CD8-positive, alpha-beta memory T cell (primary cell): Measurements from ENCODE around the gene PPFIA2. TPM values are rescaled to one million over a fixed set of nuclear protein-coding genes. Genes with fewer than 3 reads are reported as not detected.

Experiments used
- CTCF ChIA-PET: fragments of 350-600 bp; sonication (Branson Sonifier 250); formaldehyde crosslinking; loops from one replicate; lab custom pipeline; 2021; ENCODE audit warnings: antibody characterized with exemption; lab: Charles Lee
- POLR2A ChIA-PET: fragments of 350-600 bp; sonication (Branson Sonifier 250); formaldehyde crosslinking; loops from one replicate; lab custom pipeline; 2021; ENCODE audit warnings: antibody characterized with exemption; lab: Charles Lee
- DNase-seq, 5 donors: peaks; one replicate each; pipeline versions ENCODE4 v3.0.0 to v3.0.0-alpha.2; 2020 to 2022; ENCODE audit warnings: mixed read lengths in 1 of 5
- H3K27ac ChIP-seq: one replicate; pipeline ENCODE4 v1.7.0; 2013; ENCODE audit warnings: low read depth, mild to moderate bottlenecking, low read length, moderate library complexity
- H3K27me3 ChIP-seq: 2 replicates; pipeline ENCODE4 v1.7.0; 2013; ENCODE audit warnings: low read length, mild to moderate bottlenecking; ENCODE audit not compliant: insufficient read depth, poor library complexity, severe bottlenecking
- H3K36me3 ChIP-seq: 2 replicates; pipeline ENCODE4 v1.7.0; 2013; ENCODE audit warnings: mild to moderate bottlenecking, low read length, moderate library complexity; ENCODE audit not compliant: insufficient read depth
- H3K4me1 ChIP-seq: 2 replicates; pipeline ENCODE4 v1.7.0; 2013; ENCODE audit warnings: mild to moderate bottlenecking, low read length, moderate library complexity; ENCODE audit not compliant: insufficient read depth
- H3K4me3 ChIP-seq: 2 replicates; pipeline ENCODE4 v1.7.0; 2013; ENCODE audit warnings: mild to moderate bottlenecking, low read length
- H3K9me3 ChIP-seq: 2 replicates; pipeline ENCODE4 v1.7.0; 2013; ENCODE audit warnings: mild to moderate bottlenecking, low read length
- H3K27ac Mint-ChIP-seq, 8 donors: one replicate each; pipeline ENCODE4 v1.8.0; 2020 to 2021; ENCODE audit warnings: mixed read lengths in 8 of 8, mild to moderate bottlenecking in 6 of 8, inconsistent platforms in 3 of 8, moderate library complexity in 3 of 8
- H3K27me3 Mint-ChIP-seq, 2 donors: one replicate each; pipeline ENCODE4 v1.8.0; 2020 to 2021; ENCODE audit warnings: mixed read lengths in 2 of 2, mild to moderate bottlenecking in 1 of 2, moderate library complexity in 1 of 2
- H3K36me3 Mint-ChIP-seq, 3 donors: one replicate each; pipeline ENCODE4 v1.8.0; 2020 to 2021; ENCODE audit warnings: mixed read lengths in 3 of 3, inconsistent platforms in 1 of 3, mild to moderate bottlenecking in 1 of 3
- H3K4me1 Mint-ChIP-seq, 3 donors: one replicate each; pipeline ENCODE4 v1.8.0; 2020 to 2021; ENCODE audit warnings: mixed read lengths in 3 of 3, inconsistent platforms in 1 of 3, mild to moderate bottlenecking in 1 of 3
- H3K4me3 Mint-ChIP-seq, 7 donors: one replicate each; pipeline ENCODE4 v1.8.0; 2020 to 2021; ENCODE audit warnings: mixed read lengths in 7 of 7, mild to moderate bottlenecking in 6 of 7, moderate library complexity in 4 of 7, inconsistent platforms in 2 of 7
- H3K9me3 Mint-ChIP-seq, 5 donors: one replicate each; pipeline ENCODE4 v1.8.0; 2020 to 2022; ENCODE audit warnings: mixed read lengths in 5 of 5, mild to moderate bottlenecking in 3 of 5, moderate library complexity in 2 of 5, inconsistent platforms in 1 of 5
- polyA plus RNA-seq: library from polyadenylated mRNA; unstranded; fragments of 300-500 nt; fragmentation: Illumina TruSeq; gene quantifications from one replicate; pipeline ENCODE4 v1.2.3, GENCODE V29; 2021
- total RNA-seq, 2 experiments: library from RNA; stranded (reverse); gene quantifications; one replicate each; pipeline ENCODE4 v1.2.3, GENCODE V29; 2021

The PPFIA2 gene
- total and polyA plus RNA-seq, 3 experiments from 2014 or later = not detected

DNA sequence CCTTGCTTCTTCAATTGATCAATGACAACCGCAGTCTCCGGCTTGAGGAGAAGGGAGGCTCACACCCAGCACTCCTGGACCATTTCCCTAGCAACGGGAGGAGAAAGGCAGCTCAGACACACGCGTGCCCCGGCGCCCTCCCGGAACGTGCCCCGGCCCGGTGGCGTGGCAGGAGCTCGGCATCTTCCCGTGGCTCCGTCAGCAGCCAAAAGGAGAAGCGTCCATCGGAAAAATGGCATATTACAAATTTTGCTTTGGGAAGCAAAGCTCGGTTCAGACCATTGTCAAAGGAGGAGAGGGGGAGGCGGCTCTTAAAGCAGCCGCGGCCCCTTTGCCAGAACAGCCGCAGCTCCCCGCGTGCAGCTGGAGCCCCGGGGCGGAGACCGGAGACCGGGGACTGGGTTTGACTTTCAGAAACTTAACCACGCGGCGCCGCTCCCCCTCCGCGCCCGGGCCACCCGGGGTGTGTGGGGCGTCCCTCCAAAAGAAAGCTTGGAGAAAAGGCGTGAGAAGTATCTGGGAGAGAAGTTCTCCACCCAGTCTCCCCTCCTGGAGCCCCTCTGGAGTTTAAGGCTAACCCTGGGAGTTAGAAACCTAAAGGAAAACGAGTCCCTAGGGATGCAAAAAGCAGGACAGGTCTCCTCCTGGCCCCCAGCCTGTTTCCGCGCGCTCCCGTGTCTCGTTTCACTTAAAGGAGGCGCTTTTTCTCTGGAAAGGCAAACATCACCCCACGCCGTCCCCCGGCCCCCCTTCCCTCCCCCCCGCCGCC is 545 bp downstream of the PPFIA2 start:
- no peak overlapping the region for H3K4me3 ChIP-seq
- H3K9me3 ChIP-seq = no peaks in the 10 kb centered on the region
- peaks cover 14 to 24% of the 10 kb centered on the region in 2 donors for H3K27me3 Mint-ChIP-seq
- peak in 1 of 5 donors; percentile 13 for DNase-seq
- H3K4me1 Mint-ChIP-seq = peaks cover 8 to 13% (median 13%) of the 10 kb centered on the region in 3 donors
- no peaks in the 10 kb centered on the region for H3K4me1 ChIP-seq
- peaks cover 0 to 4% (median 0%) of the 10 kb centered on the region in 5 donors for H3K9me3 Mint-ChIP-seq
- no peak overlapping the region for H3K27ac ChIP-seq
- peaks cover 8% of the 10 kb centered on the region for H3K27me3 ChIP-seq
- peak overlapping the region; percentile 57 to 85 (median 67) for H3K4me3 Mint-ChIP-seq
- ChIA-PET CTCF (no interaction called here), POLR2A (no interaction called here)
- H3K36me3 ChIP-seq = no peaks in the 10 kb centered on the region
- no peak overlapping the region for H3K27ac Mint-ChIP-seq
- peaks cover 0 to 1% (median 0%) of the 10 kb centered on the region in 3 donors for H3K36me3 Mint-ChIP-seq

DNA sequence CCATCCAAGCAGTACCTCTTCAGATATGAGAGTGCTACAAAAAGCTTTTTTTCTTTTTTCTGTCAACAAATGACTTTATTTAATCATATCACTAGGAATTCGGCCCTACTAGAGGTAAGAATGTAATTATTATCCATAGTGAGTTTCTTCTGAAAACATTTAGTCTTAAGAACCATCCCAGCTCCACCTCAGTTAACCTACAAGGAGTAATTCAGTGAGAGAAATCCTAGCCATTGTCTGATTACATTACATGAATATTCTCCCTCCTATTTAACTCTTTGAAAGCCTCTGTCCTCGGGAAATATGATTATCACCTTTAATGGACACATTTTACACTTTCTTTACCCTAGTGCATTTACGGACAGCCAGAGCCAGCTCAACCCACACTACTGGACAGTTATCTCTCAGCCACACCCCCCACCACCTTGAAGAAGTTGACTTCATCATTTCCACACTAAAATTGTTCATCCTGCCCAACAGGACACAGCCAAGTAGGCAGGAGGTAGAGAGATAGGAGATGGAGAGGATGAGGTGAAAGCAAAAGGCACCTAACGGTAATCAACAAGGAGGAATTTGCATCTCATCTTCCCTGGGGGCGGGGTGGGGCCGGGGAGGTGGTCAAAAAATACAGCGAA is 1.3 kb downstream of the PPFIA2 start:
- Histone ChIP-seq H3K4me3 (no peak overlapping the region), H3K27ac (no peak overlapping the region), H3K36me3 (no peaks in the 10 kb centered on the region), H3K9me3 (no peaks in the 10 kb centered on the region), H3K4me1 (no peaks in the 10 kb centered on the region), H3K27me3 (peaks cover 8% of the 10 kb centered on the region)
- Mint-ChIP-seq H3K27ac (peak overlapping the region in 1 of 8 donors; percentile 70), H3K4me1 (peaks cover 8 to 13% (median 13%) of the 10 kb centered on the region in 3 donors), H3K9me3 (peaks cover 0 to 4% (median 0%) of the 10 kb centered on the region in 5 donors), H3K27me3 (peaks cover 14 to 24% of the 10 kb centered on the region in 2 donors), H3K4me3 (peak overlapping the region; percentile 6 to 85 (median 67)), H3K36me3 (peaks cover 0 to 1% (median 0%) of the 10 kb centered on the region in 3 donors)
- CTCF ChIA-PET = no interaction called here
- DNase-seq = no peak
- POLR2A ChIA-PET = no interaction called here

DNA sequence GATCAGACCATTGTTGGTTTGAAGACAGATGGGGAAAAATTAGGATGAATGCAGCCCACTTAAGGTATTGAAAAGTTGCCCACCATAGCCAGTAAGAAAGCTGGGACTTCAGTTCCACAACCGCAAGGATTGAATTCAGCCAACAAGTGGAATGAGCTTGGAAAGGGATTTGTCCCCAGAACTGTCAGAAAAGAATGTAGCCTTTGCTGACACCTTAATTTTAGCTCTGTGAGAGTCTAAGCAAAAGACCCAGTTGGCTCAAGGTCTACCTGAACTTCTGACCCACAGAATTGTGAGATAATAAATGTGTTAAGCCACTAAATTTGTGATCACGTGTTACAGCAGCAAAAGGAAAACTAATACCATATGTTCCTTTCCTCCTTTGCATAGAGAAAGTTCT is 29.4 kb downstream of the PPFIA2 start:
- peak overlapping the region in 1 of 8 donors; percentile 42 for H3K27ac Mint-ChIP-seq
- Histone ChIP-seq H3K4me1 (no peaks in the 10 kb centered on the region), H3K9me3 (no peaks in the 10 kb centered on the region), H3K27me3 (peaks cover 3% of the 10 kb centered on the region), H3K27ac (no peak overlapping the region), H3K36me3 (no peaks in the 10 kb centered on the region), H3K4me3 (no peak overlapping the region)
- H3K4me1 Mint-ChIP-seq = no peaks in the 10 kb centered on the region
- H3K27me3 Mint-ChIP-seq = peaks cover 0 to 2% of the 10 kb centered on the region in 2 donors
- DNase-seq = no peak
- H3K9me3 Mint-ChIP-seq = peaks cover 0 to 11% (median 0%) of the 10 kb centered on the region in 5 donors
- H3K4me3 Mint-ChIP-seq = no peak overlapping the region
- POLR2A ChIA-PET = no interaction called here
- no peaks in the 10 kb centered on the region for H3K36me3 Mint-ChIP-seq
- CTCF ChIA-PET = no interaction called here

DNA sequence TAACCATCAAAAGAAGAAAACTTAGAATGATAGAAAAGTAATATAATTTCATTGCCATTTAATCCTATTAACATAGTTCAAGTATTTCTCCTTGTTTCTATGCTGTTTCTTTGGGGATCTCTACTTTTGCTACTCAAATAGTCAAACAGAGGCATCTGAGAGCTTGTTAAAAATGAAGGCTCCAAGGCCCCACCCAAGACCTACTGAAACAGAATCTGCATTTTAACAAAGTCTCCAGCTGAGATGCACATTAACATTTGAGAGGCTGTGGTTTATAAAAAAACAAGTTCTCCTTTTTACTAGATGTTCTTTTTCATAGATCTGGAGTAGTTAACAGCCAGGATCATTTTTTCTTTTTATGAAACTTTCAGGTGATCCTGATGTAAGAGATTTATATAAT is 31.8 kb downstream of the PPFIA2 start:
- no peaks in the 10 kb centered on the region for H3K36me3 ChIP-seq
- H3K4me3 ChIP-seq = no peak overlapping the region
- Mint-ChIP-seq H3K9me3 (peaks cover 0 to 11% (median 0%) of the 10 kb centered on the region in 5 donors), H3K4me1 (no peaks in the 10 kb centered on the region), H3K4me3 (no peak overlapping the region), H3K27me3 (peaks cover 0 to under 1% of the 10 kb centered on the region in 2 donors), H3K27ac (no peak overlapping the region), H3K36me3 (no peaks in the 10 kb centered on the region)
- no peak overlapping the region for H3K27ac ChIP-seq
- ChIA-PET CTCF (no interaction called here), POLR2A (no interaction called here)
- H3K4me1 ChIP-seq = no peaks in the 10 kb centered on the region
- H3K27me3 ChIP-seq = peaks cover 3% of the 10 kb centered on the region
- no peak for DNase-seq
- H3K9me3 ChIP-seq = no peaks in the 10 kb centered on the region

DNA sequence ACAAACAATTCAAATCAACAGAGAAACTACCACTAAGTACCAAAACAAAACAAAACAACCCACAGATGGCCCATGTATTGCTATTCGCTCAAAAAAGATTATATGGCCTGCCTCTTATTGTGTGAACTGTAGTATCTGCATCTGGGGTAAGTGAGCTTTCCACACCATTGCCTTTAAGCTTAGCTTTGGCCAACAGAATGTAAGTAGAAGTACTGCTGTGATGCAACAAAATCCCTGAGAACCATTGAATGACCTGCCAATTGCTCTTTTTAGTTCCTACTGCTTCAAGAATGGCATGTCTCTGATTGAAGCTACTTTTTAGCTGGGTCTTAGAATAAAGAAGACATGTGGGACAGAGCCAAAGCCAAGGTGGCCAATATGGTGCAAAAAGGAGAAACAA is 32.5 kb downstream of the PPFIA2 start:
- peaks cover 0 to 14% (median 0%) of the 10 kb centered on the region in 5 donors for H3K9me3 Mint-ChIP-seq
- no peak overlapping the region for H3K27ac Mint-ChIP-seq
- CTCF ChIA-PET = no interaction called here
- Histone ChIP-seq H3K27ac (no peak overlapping the region), H3K4me3 (no peak overlapping the region), H3K36me3 (no peaks in the 10 kb centered on the region), H3K27me3 (peaks cover 3% of the 10 kb centered on the region), H3K9me3 (no peaks in the 10 kb centered on the region), H3K4me1 (no peaks in the 10 kb centered on the region)
- POLR2A ChIA-PET = interaction anchor here (0.6 kb wide), 1 partner anchor 13 kb away, joined by 3 read pairs; no protein-coding TSS in a partner anchor
- no peak overlapping the region for H3K4me3 Mint-ChIP-seq
- H3K36me3 Mint-ChIP-seq = no peaks in the 10 kb centered on the region
- no peak for DNase-seq
- no peaks in the 10 kb centered on the region for H3K27me3 Mint-ChIP-seq
- no peaks in the 10 kb centered on the region for H3K4me1 Mint-ChIP-seq

DNA sequence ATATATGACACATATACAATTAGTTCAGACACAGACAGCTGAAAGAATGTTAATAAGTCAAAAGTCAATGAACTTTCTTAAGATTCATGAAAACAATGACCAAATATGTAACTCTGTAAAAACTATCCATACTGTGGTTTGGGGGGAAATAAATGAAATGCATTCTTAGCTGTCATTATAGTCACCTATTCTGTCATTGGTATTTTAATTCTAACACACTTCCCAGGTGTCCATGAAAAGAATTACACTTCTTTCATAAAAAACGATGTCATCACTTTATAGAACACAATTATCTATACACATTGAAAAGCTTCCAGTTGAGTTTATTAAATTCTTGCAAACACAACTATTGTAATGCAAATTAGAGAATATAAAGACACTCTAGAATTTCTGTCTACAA is 35.8 kb downstream of the PPFIA2 start:
- H3K36me3 ChIP-seq = no peaks in the 10 kb centered on the region
- H3K4me1 ChIP-seq = no peaks in the 10 kb centered on the region
- ChIA-PET POLR2A (no interaction called here), CTCF (no interaction called here)
- Mint-ChIP-seq H3K27ac (no peak overlapping the region), H3K9me3 (peaks cover 0 to 14% (median 0%) of the 10 kb centered on the region in 5 donors), H3K27me3 (no peaks in the 10 kb centered on the region), H3K4me3 (no peak overlapping the region), H3K4me1 (no peaks in the 10 kb centered on the region), H3K36me3 (no peaks in the 10 kb centered on the region)
- no peaks in the 10 kb centered on the region for H3K9me3 ChIP-seq
- H3K27me3 ChIP-seq = peaks cover 3% of the 10 kb centered on the region
- no peak overlapping the region for H3K27ac ChIP-seq
- no peak overlapping the region for H3K4me3 ChIP-seq
- no peak for DNase-seq

DNA sequence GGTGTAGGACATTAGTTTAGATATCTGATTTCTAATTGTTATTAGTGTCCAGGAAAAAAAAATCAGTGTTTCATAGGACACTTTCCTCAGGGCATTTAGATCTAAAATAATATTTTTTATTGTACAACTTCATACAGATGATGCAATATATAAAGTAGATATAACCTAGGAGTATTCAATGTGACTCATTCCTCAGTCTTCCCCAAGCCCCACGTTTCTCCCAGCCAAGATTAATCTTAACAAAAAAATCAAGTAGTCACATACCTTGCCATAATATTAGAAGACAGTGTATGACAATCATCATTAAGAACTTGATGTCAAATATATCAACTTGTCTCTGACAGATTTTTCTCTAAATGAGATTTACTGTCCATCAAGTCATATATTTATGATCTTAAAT is 37.1 kb downstream of the PPFIA2 start:
- Mint-ChIP-seq H3K27ac (no peak overlapping the region), H3K27me3 (no peaks in the 10 kb centered on the region), H3K9me3 (peaks cover 0 to 7% (median 0%) of the 10 kb centered on the region in 5 donors), H3K4me3 (no peak overlapping the region), H3K36me3 (no peaks in the 10 kb centered on the region), H3K4me1 (no peaks in the 10 kb centered on the region)
- POLR2A ChIA-PET = no interaction called here
- Histone ChIP-seq H3K27ac (no peak overlapping the region), H3K9me3 (no peaks in the 10 kb centered on the region), H3K4me1 (no peaks in the 10 kb centered on the region), H3K27me3 (peaks cover 3% of the 10 kb centered on the region), H3K4me3 (no peak overlapping the region), H3K36me3 (no peaks in the 10 kb centered on the region)
- DNase-seq = no peak
- CTCF ChIA-PET = no interaction called here

DNA sequence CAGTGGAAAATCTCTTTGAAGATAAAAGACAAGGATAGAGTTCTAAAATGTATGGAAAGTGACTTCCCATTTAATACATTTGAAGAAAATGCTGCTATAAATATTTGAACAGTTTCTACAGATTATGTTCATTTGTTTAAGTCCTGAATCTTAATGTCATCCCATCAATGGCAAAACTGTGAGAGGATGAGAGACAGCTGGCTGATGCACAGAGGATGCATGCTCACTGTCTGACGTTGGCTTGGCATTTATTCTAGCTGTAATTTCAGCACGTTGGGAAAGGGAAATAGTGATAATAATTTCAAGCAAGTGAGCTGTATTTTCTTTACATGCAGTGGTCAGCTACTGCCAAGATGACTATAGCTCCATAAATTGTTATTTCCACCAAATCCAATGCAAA is 40.5 kb downstream of the PPFIA2 start:
- H3K4me3 Mint-ChIP-seq = no peak overlapping the region
- no peaks in the 10 kb centered on the region for H3K36me3 Mint-ChIP-seq
- CTCF ChIA-PET = no interaction called here
- Histone ChIP-seq H3K27me3 (no peaks in the 10 kb centered on the region), H3K9me3 (no peaks in the 10 kb centered on the region), H3K36me3 (no peaks in the 10 kb centered on the region), H3K4me3 (no peak overlapping the region), H3K27ac (no peak overlapping the region), H3K4me1 (no peaks in the 10 kb centered on the region)
- DNase-seq = no peak
- POLR2A ChIA-PET = no interaction called here
- H3K27ac Mint-ChIP-seq = no peak overlapping the region
- no peaks in the 10 kb centered on the region for H3K27me3 Mint-ChIP-seq
- H3K4me1 Mint-ChIP-seq = no peaks in the 10 kb centered on the region
- peaks cover 0 to 2% (median 0%) of the 10 kb centered on the region in 5 donors for H3K9me3 Mint-ChIP-seq
